Measurements from ENCODE around the gene PGM2L1.

DNA sequence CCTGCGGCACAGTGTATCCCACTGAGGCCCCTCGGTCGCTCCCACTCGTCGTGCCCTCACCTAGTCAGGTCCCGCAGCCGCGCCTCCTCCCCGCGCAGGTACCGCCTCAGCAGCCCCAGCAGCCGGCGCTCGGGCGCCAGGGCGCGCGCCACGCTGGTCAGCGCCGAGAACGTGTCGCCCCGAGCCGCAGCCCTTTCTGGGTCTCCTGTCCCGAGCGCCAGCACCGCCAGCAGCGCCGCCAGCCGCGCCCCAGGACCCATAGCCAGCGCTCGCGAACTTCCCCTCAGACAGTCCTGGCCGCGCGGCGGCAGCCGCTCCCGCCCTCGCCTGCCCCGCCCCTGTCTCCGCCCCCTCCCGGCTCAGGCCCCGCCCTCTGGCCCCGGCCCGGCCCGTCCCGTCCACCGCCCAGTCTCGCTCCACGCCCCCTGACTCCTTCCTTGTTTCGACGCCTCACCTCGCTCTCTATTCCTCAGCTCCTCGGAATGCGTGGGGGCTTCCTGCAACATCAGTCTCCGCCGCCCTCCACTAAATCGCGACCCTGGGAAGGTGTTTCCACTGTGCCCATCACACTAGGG, 86.8 kb downstream of the PGM2L1 start, which contains the start of gene P4HA3:
- TF ChIP-seq POLR2AphosphoS5 (IDR thresholded peaks at IDR 0.05) (no peak), POLR2A (IDR thresholded peaks at IDR 0.05) (no peak)
- TF ChIP-seq, protein P1, sequence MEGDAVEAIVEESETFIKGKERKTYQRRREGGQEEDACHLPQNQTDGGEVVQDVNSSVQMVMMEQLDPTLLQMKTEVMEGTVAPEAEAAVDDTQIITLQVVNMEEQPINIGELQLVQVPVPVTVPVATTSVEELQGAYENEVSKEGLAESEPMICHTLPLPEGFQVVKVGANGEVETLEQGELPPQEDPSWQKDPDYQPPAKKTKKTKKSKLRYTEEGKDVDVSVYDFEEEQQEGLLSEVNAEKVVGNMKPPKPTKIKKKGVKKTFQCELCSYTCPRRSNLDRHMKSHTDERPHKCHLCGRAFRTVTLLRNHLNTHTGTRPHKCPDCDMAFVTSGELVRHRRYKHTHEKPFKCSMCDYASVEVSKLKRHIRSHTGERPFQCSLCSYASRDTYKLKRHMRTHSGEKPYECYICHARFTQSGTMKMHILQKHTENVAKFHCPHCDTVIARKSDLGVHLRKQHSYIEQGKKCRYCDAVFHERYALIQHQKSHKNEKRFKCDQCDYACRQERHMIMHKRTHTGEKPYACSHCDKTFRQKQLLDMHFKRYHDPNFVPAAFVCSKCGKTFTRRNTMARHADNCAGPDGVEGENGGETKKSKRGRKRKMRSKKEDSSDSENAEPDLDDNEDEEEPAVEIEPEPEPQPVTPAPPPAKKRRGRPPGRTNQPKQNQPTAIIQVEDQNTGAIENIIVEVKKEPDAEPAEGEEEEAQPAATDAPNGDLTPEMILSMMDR (IDR thresholded peaks at IDR 0.05), result no peak

Measured in stomach (tissue), 4 donors.